Posterior vena cava (tissue), 2 donors: ENCODE data around the gene MTAP. TPM values are rescaled to one million over a fixed set of nuclear protein-coding genes. Genes with fewer than 3 reads are reported as not detected.

ENCODE experiments used
- DNase-seq: peaks from one replicate; pipeline ENCODE4 v3.0.0-alpha.2; 2020; ENCODE audit warnings: low spot score
- intact Hi-C, 2 donors: fragments of 100-400 bp; cut with DNase I; formaldehyde crosslinking; loops; one replicate each; pipeline versions ENCODE4 v1.14.1 to v1.14.2; 2022 to 2023
- total RNA-seq, 2 donors: library from RNA; stranded (reverse); fragmentation: NEBNext Ultra II Directional; extraction: Animal tissue kit (Norgen Biotek cat#: 25700); gene quantifications; one replicate each; pipeline ENCODE4 v1.2.1, GENCODE V29; 2021
- donor health status: DM: yes; HTN: yes; CAD: no.
- donor health status: DM: yes; HTN: yes; CAD: no.

Gene MTAP
- total RNA-seq, 2 donors from 2014 or later, result 28.1 to 33.0 TPM

GRCh38 chr9:21833090-21833801, 30.8 kb downstream of the MTAP start:
- no peak for DNase-seq
- intact Hi-C loops, result no loop called here

GRCh38 chr9:21835121-21835520, 32.7 kb downstream of the MTAP start:
- DNase-seq, result no peak
- intact Hi-C loops, result no loop called here

- DNase-seq, result no peak
- intact Hi-C loops, result no loop called here
Observed at GRCh38 chr9:21836437-21837161, 34.2 kb downstream of the MTAP start.

GRCh38 chr9:21837501-21837900, 35.1 kb downstream of the MTAP start:
- intact Hi-C loops, result no loop called here
- DNase-seq, result no peak

GRCh38 chr9:21840647-21841046, 38.2 kb downstream of the MTAP start:
- DNase-seq, result no peak
- intact Hi-C loops, result loop anchor here in 1 of 2 donors (10.0 kb wide), 1 partner anchor 54 kb away; no protein-coding TSS in a partner anchor

GRCh38 chr9:21841133-21841532, 38.7 kb downstream of the MTAP start:
- DNase-seq, result no peak
- intact Hi-C loops, result loop anchor here in 1 of 2 donors (10.0 kb wide), 1 partner anchor 54 kb away; no protein-coding TSS in a partner anchor

- no peak for DNase-seq
- intact Hi-C loops, result loop anchor here (1.0 to 10.0 kb wide), 2 partner anchors 16 to 46 kb away; no protein-coding TSS in a partner anchor
Observed at GRCh38 chr9:21848615-21849014, 46.2 kb downstream of the MTAP start.

- no peak for DNase-seq
- intact Hi-C loops, result no loop called here
Observed at GRCh38 chr9:21852754-21853153, 50.3 kb downstream of the MTAP start.

- DNase-seq, result no peak
- intact Hi-C loops, result no loop called here
Observed at GRCh38 chr9:21853414-21853813, 51.0 kb downstream of the MTAP start.

GRCh38 chr9:21854119-21854518, 51.7 kb downstream of the MTAP start:
- intact Hi-C loops, result no loop called here
- DNase-seq, result no peak

GRCh38 chr9:21854594-21854993, 52.2 kb downstream of the MTAP start:
- no peak for DNase-seq
- intact Hi-C loops, result no loop called here

- intact Hi-C loops, result no loop called here
- DNase-seq, result no peak
Observed at GRCh38 chr9:21856301-21857094, 54.1 kb downstream of the MTAP start.

- no peak for DNase-seq
- intact Hi-C loops, result no loop called here
Observed at GRCh38 chr9:21862871-21863270, 60.4 kb downstream of the MTAP start.

- intact Hi-C loops, result loop anchor here in 1 of 2 donors (1.0 kb wide), 1 partner anchor 15 kb away; no protein-coding TSS in a partner anchor
- DNase-seq, result no peak
Observed at GRCh38 chr9:21864505-21864904, 62.1 kb downstream of the MTAP start.

GRCh38 chr9:21866302-21866701, 63.9 kb downstream of the MTAP start:
- intact Hi-C loops, result no loop called here
- DNase-seq, result no peak

GRCh38 chr9:21871256-21871975, 69.0 kb downstream of the MTAP start:
- intact Hi-C loops, result no loop called here
- no peak for DNase-seq

- DNase-seq, result no peak
- intact Hi-C loops, result no loop called here
Observed at GRCh38 chr9:21872696-21873095, 70.3 kb downstream of the MTAP start.

- intact Hi-C loops, result no loop called here
- DNase-seq, result no peak
Observed at GRCh38 chr9:21873540-21874221, 71.2 kb downstream of the MTAP start.

- intact Hi-C loops, result no loop called here
- no peak for DNase-seq
Observed at GRCh38 chr9:21875893-21876292, 73.5 kb downstream of the MTAP start.
